Panc1 (cell line): ENCODE data around the gene RNF213. TPM values are rescaled to one million over a fixed set of nuclear protein-coding genes. Genes with fewer than 3 reads are reported as not detected.

Source experiments
- ATAC-seq: fragments of 200-7000 bp; cut with Tn5 transposase; 2 replicates; pipeline ENCODE4 v1.9.1; 2020; ENCODE audit warnings: mild to moderate bottlenecking, moderate library complexity
- BruUV-seq: library from RNA; stranded (reverse); fragments of 400-500 nt; replicated peaks from 2 replicates; lab custom pipeline; 2021; lab: Mats Ljungman, UMichigan
- CTCF ChIA-PET: fragments of 300-600 bp; sonication (Branson Sonifier 250); formaldehyde crosslinking; loops from one replicate; lab custom pipeline; 2022; ENCODE audit warnings: antibody characterized with exemption; lab: Charles Lee
- POLR2A ChIA-PET: fragments of 300-600 bp; sonication (Branson Sonifier 250); formaldehyde crosslinking; loops from one replicate; lab custom pipeline; 2022; ENCODE audit warnings: antibody characterized with exemption; lab: Charles Lee
- DNase-seq: peaks from one replicate; pipeline ENCODE4 v3.0.0-alpha.2; 2010; ENCODE audit warnings: low read depth, low spot score
- H3K27ac ChIP-seq: 2 replicates; pipeline ENCODE4 v1.5.1; 2011; ENCODE audit warnings: mild to moderate bottlenecking, low read length, inconsistent platforms
- H3K27me3 ChIP-seq: fragments of 200-500 bp; sonication (Bioruptor generic); 2 replicates; pipeline ENCODE4 v1.6.0; 2014; ENCODE audit warnings: low read length, inconsistent platforms; ENCODE audit not compliant: control insufficient read depth, insufficient read depth
- H3K36me3 ChIP-seq: fragments of 200-500 bp; sonication (Bioruptor generic); 2 replicates; pipeline ENCODE4 v1.5.1; 2014; ENCODE audit warnings: inconsistent platforms, mild to moderate bottlenecking, low read length, moderate library complexity; ENCODE audit not compliant: control insufficient read depth, insufficient read depth
- H3K4me1 ChIP-seq: 2 replicates; pipeline ENCODE4 v1.5.1; 2011; ENCODE audit warnings: inconsistent platforms, mild to moderate bottlenecking, low read length, moderate library complexity; ENCODE audit not compliant: control insufficient read depth, insufficient read depth
- H3K4me3 ChIP-seq, 2 experiments: 2 replicates each; pipeline ENCODE4 v1.5.1; 2011 to 2012; ENCODE audit warnings: low read depth in 2 of 2, low read length in 2 of 2, mild to moderate bottlenecking in 2 of 2, inconsistent platforms in 1 of 2, moderate library complexity in 1 of 2
- H3K9me3 ChIP-seq: fragments of 200-500 bp; sonication (Bioruptor generic); 2 replicates; pipeline ENCODE4 v1.5.1; 2014; ENCODE audit warnings: low read depth, mild to moderate bottlenecking, inconsistent platforms, low read length, moderate library complexity; ENCODE audit not compliant: control insufficient read depth, insufficient read depth
- POLR2AphosphoS5 ChIP-seq: IDR thresholded peaks from 2 replicates; pipeline ENCODE4 v1.6.1; 2012; ENCODE audit warnings: mild to moderate bottlenecking, low read depth, low read length, moderate library complexity
- SIN3A ChIP-seq: IDR thresholded peaks from 2 replicates; pipeline ENCODE4 v1.6.1; 2012; ENCODE audit warnings: low read depth, mild to moderate bottlenecking, low read length, moderate library complexity, borderline replicate concordance; ENCODE audit not compliant: insufficient read depth
- TCF7L2 ChIP-seq: IDR thresholded peaks from 2 replicates; pipeline ENCODE4 v1.6.1; 2011; ENCODE audit warnings: mild to moderate bottlenecking, low read depth, low read length, inconsistent platforms
- in situ Hi-C: cut with HindIII; loops from 2 replicates; pipeline ENCODE4 v1.10.0; 2016; ENCODE audit warnings: low sequenced_read_pairs, low pct_unique_long_range_greater_than_20kb
- intact Hi-C: fragments of 100-400 bp; cut with micrococcal nuclease; formaldehyde crosslinking; loops from one replicate; pipeline ENCODE4 v1.10.0; 2022; ENCODE audit not compliant: unreplicated experiment
- total RNA-seq: library from RNA; stranded (reverse); gene quantifications from one replicate; pipeline ENCODE4 v1.2.1, GENCODE V29; 2021; ENCODE audit not compliant: unreplicated experiment
- TF ChIP-seq, protein P1 (sequence below): fragments of 450-650 bp; IDR thresholded peaks from 2 replicates; pipeline ENCODE4 v1.5.1; 2017; ENCODE audit warnings: mild to moderate bottlenecking
- TF ChIP-seq, protein P2 (sequence below), 2 experiments: IDR thresholded peaks; 2 replicates each; pipeline ENCODE4 v1.6.1; 2011 to 2012; ENCODE audit warnings: low read depth in 2 of 2, control low read depth in 1 of 2, low read length in 1 of 2, mild to moderate bottlenecking in 1 of 2, moderate library complexity in 1 of 2; ENCODE audit not compliant: insufficient read depth in 1 of 2

The RNF213 gene
- total RNA-seq, 1 experiment from 2014 or later = 230 TPM

- CTCF ChIA-PET = no interaction called here
- ATAC-seq (no peak), DNase-seq (no peak)
- Histone ChIP-seq H3K36me3 (no peaks in the 10 kb centered on the region), H3K27me3 (no peaks in the 10 kb centered on the region), H3K27ac (no peak overlapping the region), H3K4me1 (no peaks in the 10 kb centered on the region), H3K4me3 (no peak overlapping the region), H3K9me3 (no peaks in the 10 kb centered on the region)
- no TSS peak for BruUV-seq
- intact Hi-C loops = no loop called here
- POLR2A ChIA-PET = no interaction called here
- no peak for TF ChIP-seq SIN3A
- TF ChIP-seq POLR2AphosphoS5 = no peak
- TF ChIP-seq TCF7L2 = no peak
- TF ChIP-seq, protein P1, sequence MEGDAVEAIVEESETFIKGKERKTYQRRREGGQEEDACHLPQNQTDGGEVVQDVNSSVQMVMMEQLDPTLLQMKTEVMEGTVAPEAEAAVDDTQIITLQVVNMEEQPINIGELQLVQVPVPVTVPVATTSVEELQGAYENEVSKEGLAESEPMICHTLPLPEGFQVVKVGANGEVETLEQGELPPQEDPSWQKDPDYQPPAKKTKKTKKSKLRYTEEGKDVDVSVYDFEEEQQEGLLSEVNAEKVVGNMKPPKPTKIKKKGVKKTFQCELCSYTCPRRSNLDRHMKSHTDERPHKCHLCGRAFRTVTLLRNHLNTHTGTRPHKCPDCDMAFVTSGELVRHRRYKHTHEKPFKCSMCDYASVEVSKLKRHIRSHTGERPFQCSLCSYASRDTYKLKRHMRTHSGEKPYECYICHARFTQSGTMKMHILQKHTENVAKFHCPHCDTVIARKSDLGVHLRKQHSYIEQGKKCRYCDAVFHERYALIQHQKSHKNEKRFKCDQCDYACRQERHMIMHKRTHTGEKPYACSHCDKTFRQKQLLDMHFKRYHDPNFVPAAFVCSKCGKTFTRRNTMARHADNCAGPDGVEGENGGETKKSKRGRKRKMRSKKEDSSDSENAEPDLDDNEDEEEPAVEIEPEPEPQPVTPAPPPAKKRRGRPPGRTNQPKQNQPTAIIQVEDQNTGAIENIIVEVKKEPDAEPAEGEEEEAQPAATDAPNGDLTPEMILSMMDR = no peak
- in situ Hi-C loops = no loop called here
Measured at GRCh38 chr17:80443498-80443897, 182.8 kb downstream of the RNF213 start.

GRCh38 chr17:80443916-80444643 is 183.4 kb downstream of the RNF213 start:
- in situ Hi-C loops = no loop called here
- TF ChIP-seq, protein P2, sequence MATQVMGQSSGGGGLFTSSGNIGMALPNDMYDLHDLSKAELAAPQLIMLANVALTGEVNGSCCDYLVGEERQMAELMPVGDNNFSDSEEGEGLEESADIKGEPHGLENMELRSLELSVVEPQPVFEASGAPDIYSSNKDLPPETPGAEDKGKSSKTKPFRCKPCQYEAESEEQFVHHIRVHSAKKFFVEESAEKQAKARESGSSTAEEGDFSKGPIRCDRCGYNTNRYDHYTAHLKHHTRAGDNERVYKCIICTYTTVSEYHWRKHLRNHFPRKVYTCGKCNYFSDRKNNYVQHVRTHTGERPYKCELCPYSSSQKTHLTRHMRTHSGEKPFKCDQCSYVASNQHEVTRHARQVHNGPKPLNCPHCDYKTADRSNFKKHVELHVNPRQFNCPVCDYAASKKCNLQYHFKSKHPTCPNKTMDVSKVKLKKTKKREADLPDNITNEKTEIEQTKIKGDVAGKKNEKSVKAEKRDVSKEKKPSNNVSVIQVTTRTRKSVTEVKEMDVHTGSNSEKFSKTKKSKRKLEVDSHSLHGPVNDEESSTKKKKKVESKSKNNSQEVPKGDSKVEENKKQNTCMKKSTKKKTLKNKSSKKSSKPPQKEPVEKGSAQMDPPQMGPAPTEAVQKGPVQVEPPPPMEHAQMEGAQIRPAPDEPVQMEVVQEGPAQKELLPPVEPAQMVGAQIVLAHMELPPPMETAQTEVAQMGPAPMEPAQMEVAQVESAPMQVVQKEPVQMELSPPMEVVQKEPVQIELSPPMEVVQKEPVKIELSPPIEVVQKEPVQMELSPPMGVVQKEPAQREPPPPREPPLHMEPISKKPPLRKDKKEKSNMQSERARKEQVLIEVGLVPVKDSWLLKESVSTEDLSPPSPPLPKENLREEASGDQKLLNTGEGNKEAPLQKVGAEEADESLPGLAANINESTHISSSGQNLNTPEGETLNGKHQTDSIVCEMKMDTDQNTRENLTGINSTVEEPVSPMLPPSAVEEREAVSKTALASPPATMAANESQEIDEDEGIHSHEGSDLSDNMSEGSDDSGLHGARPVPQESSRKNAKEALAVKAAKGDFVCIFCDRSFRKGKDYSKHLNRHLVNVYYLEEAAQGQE (IDR thresholded peaks at IDR 0.05; ENCODE audit: insufficient read depth in 1 of 2, low read depth in 2 of 2, low read length in 1 of 2) = no peak
- TF ChIP-seq TCF7L2 (no peak), SIN3A (no peak), POLR2AphosphoS5 (no peak)
- TF ChIP-seq, protein P1 = no peak
- H3K36me3 ChIP-seq = no peaks in the 10 kb centered on the region
- H3K4me3 ChIP-seq = no peak overlapping the region
- DNase-seq (no peak), ATAC-seq (no peak)
- BruUV-seq = no TSS peak
- H3K27me3 ChIP-seq = no peaks in the 10 kb centered on the region
- no peaks in the 10 kb centered on the region for H3K4me1 ChIP-seq
- H3K27ac ChIP-seq = no peak overlapping the region
- no peaks in the 10 kb centered on the region for H3K9me3 ChIP-seq
- POLR2A ChIA-PET = no interaction called here
- CTCF ChIA-PET = no interaction called here
- intact Hi-C loops = no loop called here
